Endometrial microvascular endothelial cells (primary cell): ENCODE data around the gene LNX2. TPM values are rescaled to one million over a fixed set of nuclear protein-coding genes. Genes with fewer than 3 reads are reported as not detected.

Experiments
- in situ Hi-C: cut with HindIII; loops from 2 replicates; pipeline ENCODE4 v1.10.0; 2017; ENCODE audit warnings: low sequenced_read_pairs, low pct_unique_long_range_greater_than_20kb; ENCODE audit errors: inconsistent ontology term
- total RNA-seq: library from RNA; depleted of rRNA; stranded (reverse); fragments of >200 nt; gene quantifications from one replicate; pipeline ENCODE4 v1.2.3, GENCODE V29; 2015; ENCODE audit errors: inconsistent ontology term

The LNX2 gene
- total RNA-seq, 1 donor from 2014 or later = 9.3 TPM

DNA sequence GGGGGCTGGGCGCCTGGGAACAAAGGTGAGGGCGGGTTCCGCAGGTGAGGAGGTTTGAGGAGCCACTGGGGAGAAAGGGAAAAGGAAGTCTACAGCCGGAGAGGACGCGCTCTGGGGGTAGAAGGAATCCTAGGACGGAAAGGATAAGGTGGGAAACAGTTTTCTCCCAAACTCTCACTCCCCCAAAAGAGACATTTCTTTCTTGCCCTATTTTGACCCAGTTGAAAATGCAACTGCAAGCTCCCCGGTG lies 712 bp upstream of the LNX2 start:
- in situ Hi-C loops = no loop called here

GRCh38 chr13:27619728-27620376 lies 477 bp downstream of the LNX2 start:
- in situ Hi-C loops = no loop called here

- in situ Hi-C loops = no loop called here
Observed at GRCh38 chr13:27619093-27619727, 1.1 kb downstream of the LNX2 start.

- in situ Hi-C loops = no loop called here
Observed at GRCh38 chr13:27617881-27618321, 2.4 kb downstream of the LNX2 start.

DNA sequence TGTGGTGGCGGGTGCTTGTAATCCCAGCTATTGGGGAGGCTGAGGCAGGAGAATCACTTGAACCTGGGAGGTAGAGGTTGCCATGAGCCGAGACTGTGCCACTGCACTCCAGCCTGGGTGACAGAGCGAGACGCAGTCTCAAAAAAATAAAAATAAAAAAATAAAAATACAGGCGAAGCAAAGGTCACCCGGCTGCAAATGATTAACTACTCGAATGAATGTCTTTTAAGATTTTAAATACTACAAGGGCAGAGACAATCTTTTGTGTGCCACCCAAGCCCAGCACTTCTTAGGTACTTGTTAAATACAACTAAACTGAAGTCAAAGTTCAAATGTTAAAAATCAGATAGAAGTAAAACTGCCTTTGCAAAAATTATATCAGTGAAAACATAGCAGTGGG lies 6.7 kb downstream of the LNX2 start:
- in situ Hi-C loops = no loop called here

DNA sequence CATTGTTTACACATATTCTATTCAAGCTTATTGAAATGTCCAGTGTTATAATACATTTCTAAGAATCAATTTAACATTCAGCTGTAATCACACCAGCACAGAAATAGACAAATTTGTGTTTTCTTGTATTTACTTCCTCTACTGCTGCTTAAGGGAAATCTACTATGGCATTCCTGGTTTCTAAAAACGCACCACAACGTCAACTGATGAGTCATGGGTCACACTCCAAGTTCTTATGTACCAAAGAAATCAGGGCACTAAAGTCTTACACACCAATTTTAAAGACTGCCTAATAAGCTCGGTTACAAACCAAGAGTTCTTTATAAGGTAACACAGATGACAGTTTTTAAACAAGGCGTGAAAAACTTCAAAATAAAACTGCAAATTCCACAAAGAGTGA lies 13.2 kb downstream of the LNX2 start:
- in situ Hi-C loops = no loop called here

- in situ Hi-C loops = no loop called here
Observed at GRCh38 chr13:27605610-27606200, 14.6 kb downstream of the LNX2 start.

DNA sequence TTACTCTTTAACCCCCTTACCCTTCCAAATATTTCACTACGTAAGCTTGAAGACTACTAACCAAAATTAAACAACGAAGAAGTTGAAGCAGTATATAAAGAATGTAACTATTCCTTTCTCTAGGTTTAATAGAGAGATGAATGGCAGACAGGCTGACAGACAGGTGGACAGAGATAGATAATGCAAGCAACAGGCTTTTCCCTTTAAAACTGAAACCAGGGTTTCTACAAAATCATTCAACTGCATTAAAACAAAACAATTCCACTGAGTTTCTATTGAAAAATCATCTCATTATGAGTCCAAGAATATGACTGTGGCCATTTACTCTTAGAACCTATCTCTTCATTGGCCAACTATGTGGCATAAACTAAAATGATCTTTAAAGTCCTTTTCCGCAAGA lies 15.2 kb downstream of the LNX2 start:
- in situ Hi-C loops = no loop called here

GRCh38 chr13:27601803-27602202 lies 18.5 kb downstream of the LNX2 start:
- in situ Hi-C loops = no loop called here

GRCh38 chr13:27601208-27601607 lies 19.1 kb downstream of the LNX2 start:
- in situ Hi-C loops = no loop called here

- in situ Hi-C loops = no loop called here
Observed at GRCh38 chr13:27600711-27601110, 19.6 kb downstream of the LNX2 start.

DNA sequence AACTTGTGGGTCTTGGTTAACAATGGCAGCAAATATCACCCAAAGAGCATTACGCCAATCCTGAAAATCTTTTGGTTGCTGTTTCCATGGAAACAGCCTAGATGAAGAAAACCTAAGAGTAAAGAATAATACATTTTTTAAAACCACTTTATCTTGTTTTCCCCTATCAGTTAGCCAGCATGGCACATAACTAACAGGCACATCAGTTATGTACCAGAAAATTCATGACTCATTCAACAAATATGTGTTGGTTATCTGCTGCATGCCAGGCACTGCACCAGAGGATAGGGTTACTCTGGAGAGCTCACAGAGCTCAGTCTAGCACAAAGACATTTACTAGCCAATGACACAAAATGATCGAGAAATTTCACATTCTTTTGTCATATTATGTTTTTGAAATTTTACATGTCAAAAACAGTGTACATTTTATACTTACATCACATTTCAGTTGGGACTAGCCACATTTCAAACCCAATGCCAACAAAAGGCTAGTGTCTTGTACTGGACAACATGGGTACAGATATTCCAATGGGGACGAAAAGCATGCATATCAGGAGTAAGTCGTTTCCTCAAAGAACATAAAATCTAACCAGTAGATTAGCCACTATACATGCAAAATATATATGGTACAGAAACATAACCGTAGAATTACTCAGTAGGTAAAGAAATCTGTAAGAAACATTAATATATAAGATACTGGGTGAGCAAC lies 20.3 kb downstream of the LNX2 start:
- in situ Hi-C loops = no loop called here

DNA sequence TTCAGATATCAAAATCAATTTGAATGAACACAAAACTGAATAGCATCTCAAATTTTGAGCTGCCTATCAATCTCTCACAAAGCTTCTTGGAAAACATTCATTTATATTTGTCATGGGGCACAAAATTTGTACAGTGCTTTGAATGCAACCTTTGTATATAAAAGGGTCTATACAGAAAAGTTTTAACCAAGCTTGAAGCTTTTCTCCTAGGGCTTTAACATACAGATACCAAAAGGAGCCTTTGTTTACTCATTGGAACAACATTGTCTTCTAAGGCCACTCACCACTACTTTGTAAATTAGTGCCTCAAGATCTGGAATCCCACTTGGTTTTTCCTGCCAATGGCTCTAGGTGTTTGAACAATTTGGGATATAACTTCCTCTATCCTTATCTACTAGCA lies 21.2 kb downstream of the LNX2 start:
- in situ Hi-C loops = no loop called here

DNA sequence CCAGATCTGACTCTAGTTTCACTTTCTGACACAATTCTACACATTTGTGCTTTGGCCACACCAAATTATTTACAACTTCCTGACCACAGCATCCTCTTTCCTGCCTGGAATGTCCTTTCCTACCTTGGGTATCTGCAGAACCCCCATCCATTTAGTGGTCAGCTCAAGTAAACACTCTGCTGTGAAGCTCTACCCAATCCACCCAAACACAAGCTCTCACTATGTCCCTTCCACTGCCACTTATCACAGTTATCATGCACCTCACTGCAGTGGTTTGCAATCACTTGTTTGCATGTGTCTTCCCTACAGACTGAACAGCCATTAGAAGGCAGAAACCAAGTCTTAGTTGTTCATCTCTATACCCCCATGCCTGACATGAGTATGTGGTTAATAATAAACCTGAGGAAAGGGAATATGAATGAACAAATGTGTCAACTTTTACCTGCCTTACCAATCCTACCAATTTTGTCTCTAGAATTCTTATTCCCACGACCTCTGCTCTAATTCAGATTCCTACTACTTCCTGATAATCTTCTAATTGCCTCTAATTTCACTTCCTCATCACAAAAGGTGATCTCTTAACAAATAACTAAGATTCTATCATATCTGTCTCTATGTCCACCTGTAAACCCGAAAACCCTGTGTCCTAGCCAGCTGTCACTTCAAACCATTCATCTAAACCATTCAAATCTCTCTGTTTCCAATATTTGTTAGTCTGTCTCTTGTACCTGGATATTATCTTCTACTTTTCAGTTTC lies 25.1 kb downstream of the LNX2 start:
- in situ Hi-C loops = no loop called here

DNA sequence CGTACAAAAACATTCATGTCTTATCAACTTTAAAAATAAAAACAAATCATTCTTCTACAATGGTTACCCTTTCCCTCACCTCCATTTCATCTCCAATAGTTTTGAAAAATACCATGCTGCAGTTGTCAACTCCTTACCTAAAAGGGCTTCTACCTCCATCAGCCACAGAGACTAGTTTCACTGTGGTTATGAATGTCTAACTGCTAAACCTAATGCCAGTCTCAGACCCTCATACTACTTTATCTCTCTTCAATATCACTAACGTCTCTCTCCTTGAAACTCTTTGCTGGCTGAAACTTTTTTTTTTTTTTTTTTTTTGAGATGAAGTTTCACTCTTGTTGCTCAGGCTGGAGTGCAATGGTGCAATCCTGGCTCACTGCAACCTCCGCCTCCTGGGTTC lies 27.1 kb downstream of the LNX2 start:
- in situ Hi-C loops = no loop called here

- in situ Hi-C loops = no loop called here
Observed at GRCh38 chr13:27592865-27593264, 27.5 kb downstream of the LNX2 start.

DNA sequence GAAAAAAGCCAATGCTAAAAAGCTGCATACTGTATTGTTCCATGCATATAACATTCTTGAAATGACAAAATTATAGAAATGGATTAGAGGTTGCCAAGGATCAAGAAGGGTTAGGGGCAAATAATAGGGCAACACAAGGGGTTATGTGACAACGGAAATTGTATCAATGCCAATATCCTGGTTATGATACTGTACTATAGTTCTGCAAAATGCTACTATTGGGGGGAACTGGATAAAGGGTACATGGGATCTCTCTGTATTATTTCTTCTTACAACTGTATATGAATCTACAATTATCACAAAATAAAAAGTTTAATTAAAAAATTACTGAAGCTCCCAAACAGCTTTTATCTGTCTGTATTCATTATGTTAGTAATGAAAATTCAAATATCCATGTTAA lies 31.9 kb downstream of the LNX2 start:
- in situ Hi-C loops = no loop called here

- in situ Hi-C loops = no loop called here
Observed at GRCh38 chr13:27587095-27587746, 33.1 kb downstream of the LNX2 start.

DNA sequence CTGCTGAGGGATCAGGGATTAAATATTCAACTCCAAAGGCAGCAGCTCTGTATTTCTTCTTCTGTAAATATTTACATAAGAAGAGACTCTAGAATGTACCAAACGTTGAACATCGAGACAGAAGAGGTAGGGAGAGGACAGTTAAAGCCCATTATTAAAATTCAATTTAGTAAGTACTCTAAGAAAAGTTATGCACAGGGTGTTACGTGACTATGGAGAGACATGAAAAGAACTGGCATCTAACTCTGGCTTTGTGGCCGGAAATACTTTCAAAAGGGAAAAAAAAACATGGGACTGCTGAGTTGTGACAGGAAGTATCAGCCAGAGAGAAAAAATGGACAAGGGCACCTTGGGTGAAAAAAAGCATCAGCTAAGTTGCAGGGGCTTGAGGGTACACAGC lies 36.7 kb downstream of the LNX2 start:
- in situ Hi-C loops = no loop called here
